ENCODE results near the gene CMTM5. TPM values are rescaled to one million over a fixed set of nuclear protein-coding genes. Genes with fewer than 3 reads are reported as not detected.

Gene CMTM5
- total RNA-seq, 1 experiment from 2014 or later: 0.24 TPM

- no peak for TF ChIP-seq CREM (CRISPR knock-in tag; IDR thresholded peaks at IDR 0.05)
- TF ChIP-seq GABPB1 (CRISPR knock-in tag; IDR thresholded peaks at IDR 0.05): no peak
- TF ChIP-seq STAT6 (CRISPR knock-in tag; conservative IDR thresholded peaks at IDR 0.05; ENCODE audit: low read depth): no peak
- TF ChIP-seq ZBTB43 (CRISPR knock-in tag; IDR thresholded peaks at IDR 0.05): no peak
- TF ChIP-seq PRRX2 (CRISPR knock-in tag; IDR thresholded peaks at IDR 0.05): no peak
- no peak for TF ChIP-seq PREB (CRISPR knock-in tag; IDR thresholded peaks at IDR 0.05; ENCODE audit: borderline replicate concordance)
- peak; percentile 57; the same call in 1 of the 2 replicates for TF ChIP-seq MYBL2 (CRISPR knock-in tag; IDR thresholded peaks at IDR 0.05)
- TF ChIP-seq TCF7 (CRISPR knock-in tag; IDR thresholded peaks at IDR 0.05; ENCODE audit: low read depth): no peak
- TF ChIP-seq JUN (CRISPR knock-in tag; IDR thresholded peaks at IDR 0.05): peak; percentile 56; the same call in 1 of the 2 replicates
- TF ChIP-seq GTF2I (CRISPR knock-in tag; conservative IDR thresholded peaks at IDR 0.05): no peak
- no peak for TF ChIP-seq NR1H2 (CRISPR knock-in tag; IDR thresholded peaks at IDR 0.05)
- TF ChIP-seq ZMAT4 (CRISPR knock-in tag; IDR thresholded peaks at IDR 0.05): no peak
- TF ChIP-seq E2F4 (CRISPR knock-in tag; IDR thresholded peaks at IDR 0.05; ENCODE audit: borderline replicate concordance, low read depth): no peak
- no peak for TF ChIP-seq JAZF1 (CRISPR knock-in tag; IDR thresholded peaks at IDR 0.05)
- no peak for TF ChIP-seq NFATC4 (CRISPR knock-in tag; IDR thresholded peaks at IDR 0.05)
- TF ChIP-seq OVOL2 (CRISPR knock-in tag; IDR thresholded peaks at IDR 0.05; ENCODE audit: borderline replicate concordance): no peak
- TF ChIP-seq SMAD4 (CRISPR knock-in tag; IDR thresholded peaks at IDR 0.05): no peak
- TF ChIP-seq FOXP4 (CRISPR knock-in tag; IDR thresholded peaks at IDR 0.05): peak; percentile 43; the same call in 1 of the 2 replicates
- TF ChIP-seq FOXJ3 (CRISPR knock-in tag; IDR thresholded peaks at IDR 0.05; ENCODE audit: borderline replicate concordance): no peak
- no peak for TF ChIP-seq E2F5 (CRISPR knock-in tag; IDR thresholded peaks at IDR 0.05)
- TF ChIP-seq ZNF281 (CRISPR knock-in tag; IDR thresholded peaks at IDR 0.05): peak; percentile 12; the same call in 1 of the 2 replicates
- no peak for TF ChIP-seq USF1 (CRISPR knock-in tag; IDR thresholded peaks at IDR 0.05)
- no peak for TF ChIP-seq HMGXB4 (CRISPR knock-in tag; IDR thresholded peaks at IDR 0.05)
- TF ChIP-seq SOX15 (CRISPR knock-in tag; IDR thresholded peaks at IDR 0.05): no peak
These were observed 11.0 kb upstream of the CMTM5 start (continued) for GRCh38 chr14:23365732-23366425.

Measured in WTC11 (cell line).